Erythroblast (primary cell): ENCODE results near the gene MCRIP2.
A peak's percentile ranks its signal among the peaks of the same experiment; 100 is the strongest.

Experiments used
- DNase-seq, 2 experiments: peaks; one replicate each; lab custom pipeline; 2025; lab: John Stamatoyannopoulos, UW
- GATA1 ChIP-seq: IDR thresholded peaks from 2 replicates; pipeline ENCODE4 v1.6.1; 2011; ENCODE audit warnings: low read depth, mild to moderate bottlenecking, control low read depth, low read length, moderate library complexity
- POLR2A ChIP-seq: IDR thresholded peaks from 2 replicates; pipeline ENCODE4 v1.6.1; 2011; ENCODE audit warnings: mild to moderate bottlenecking, low read length

Gene MCRIP2

DNA sequence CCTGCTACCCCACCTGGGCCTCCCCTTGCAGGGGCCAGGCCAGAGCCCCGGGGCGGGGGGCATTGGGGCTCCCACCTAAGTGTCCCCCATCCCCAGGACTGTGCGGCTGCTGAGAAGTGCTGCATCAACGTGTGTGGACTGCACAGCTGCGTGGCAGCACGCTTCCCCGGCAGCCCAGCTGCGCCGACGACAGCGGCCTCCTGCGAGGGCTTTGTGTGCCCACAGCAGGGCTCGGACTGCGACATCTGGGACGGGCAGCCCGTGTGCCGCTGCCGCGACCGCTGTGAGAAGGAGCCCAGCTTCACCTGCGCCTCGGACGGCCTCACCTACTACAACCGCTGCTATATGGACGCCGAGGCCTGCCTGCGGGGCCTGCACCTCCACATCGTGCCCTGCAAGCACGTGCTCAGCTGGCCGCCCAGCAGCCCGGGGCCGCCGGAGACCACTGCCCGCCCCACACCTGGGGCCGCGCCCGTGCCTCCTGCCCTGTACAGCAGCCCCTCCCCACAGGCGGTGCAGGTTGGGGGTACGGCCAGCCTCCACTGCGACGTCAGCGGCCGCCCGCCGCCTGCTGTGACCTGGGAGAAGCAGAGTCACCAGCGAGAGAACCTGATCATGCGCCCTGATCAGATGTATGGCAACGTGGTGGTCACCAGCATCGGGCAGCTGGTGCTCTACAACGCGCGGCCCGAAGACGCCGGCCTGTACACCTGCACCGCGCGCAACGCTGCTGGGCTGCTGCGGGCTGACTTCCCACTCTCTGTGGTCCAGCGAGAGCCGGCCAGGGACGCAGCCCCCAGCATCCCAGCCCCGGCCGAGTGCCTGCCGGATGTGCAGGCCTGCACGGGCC, 8.9 kb upstream of the MCRIP2 start:
- DNase-seq: no peak
- TF ChIP-seq GATA1 (no peak), POLR2A (no peak)

DNA sequence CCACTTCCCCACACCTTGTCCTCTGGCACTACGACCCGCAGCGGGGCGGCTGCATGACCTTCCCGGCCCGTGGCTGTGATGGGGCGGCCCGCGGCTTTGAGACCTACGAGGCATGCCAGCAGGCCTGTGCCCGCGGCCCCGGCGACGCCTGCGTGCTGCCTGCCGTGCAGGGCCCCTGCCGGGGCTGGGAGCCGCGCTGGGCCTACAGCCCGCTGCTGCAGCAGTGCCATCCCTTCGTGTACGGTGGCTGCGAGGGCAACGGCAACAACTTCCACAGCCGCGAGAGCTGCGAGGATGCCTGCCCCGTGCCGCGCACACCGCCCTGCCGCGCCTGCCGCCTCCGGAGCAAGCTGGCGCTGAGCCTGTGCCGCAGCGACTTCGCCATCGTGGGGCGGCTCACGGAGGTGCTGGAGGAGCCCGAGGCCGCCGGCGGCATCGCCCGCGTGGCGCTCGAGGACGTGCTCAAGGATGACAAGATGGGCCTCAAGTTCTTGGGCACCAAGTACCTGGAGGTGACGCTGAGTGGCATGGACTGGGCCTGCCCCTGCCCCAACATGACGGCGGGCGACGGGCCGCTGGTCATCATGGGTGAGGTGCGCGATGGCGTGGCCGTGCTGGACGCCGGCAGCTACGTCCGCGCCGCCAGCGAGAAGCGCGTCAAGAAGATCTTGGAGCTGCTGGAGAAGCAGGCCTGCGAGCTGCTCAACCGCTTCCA, 8.1 kb upstream of the MCRIP2 start:
- TF ChIP-seq POLR2A: no peak
- no peak for DNase-seq

DNA sequence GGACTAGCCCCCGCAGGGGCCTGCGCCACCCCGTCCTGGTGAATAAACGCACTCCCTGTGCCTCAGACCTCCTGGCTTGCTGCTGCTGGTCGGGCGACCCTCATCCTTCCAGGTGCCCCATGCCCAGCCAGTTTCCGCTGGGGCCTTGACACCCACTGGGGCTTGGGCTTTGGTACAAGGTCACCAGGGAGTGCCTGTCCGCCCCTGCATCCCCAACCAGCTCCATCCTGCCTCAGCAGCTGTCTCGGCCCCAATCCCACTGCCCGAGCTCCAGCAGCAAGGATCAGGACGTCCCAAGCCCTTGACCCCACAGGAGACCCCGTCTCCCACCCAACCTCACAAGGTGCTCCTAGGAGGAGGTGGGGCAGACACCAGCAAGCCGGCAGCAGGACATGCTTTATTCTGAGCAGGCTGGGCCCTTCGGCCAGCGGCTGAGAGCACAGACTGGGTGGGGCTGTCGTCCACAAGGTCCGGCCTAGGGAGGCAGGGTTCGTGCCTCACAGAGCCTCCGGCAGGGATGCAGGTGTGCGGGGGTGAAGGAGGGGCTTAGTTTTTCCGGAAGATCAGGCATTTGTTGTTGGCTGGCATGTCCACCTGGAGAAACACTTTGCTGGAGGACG, 7.5 kb upstream of the MCRIP2 start:
- TF ChIP-seq GATA1 (no peak), POLR2A (no peak)
- DNase-seq: no peak

DNA sequence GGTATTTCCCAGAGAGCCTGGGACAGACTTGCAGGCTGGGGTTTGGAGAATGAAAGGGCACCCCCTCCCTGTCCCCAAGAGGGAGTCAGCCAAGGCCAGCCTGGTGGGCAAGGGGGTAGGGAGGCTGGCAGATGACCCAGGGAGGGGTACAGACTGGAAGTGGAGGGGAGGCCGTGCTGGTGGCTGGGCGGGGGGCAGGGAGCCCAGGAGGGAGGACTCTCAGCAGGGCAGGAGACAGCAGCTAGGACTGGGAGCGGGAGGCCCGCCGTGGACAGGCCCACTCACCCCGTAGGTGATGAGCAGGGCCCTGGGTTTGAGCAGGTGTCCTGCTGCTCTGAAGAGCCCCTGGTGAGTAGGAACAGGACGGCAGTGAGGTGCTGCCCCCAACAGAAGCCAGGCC, 6.6 kb upstream of the MCRIP2 start:
- TF ChIP-seq GATA1 (no peak), POLR2A (no peak)
- DNase-seq: no peak

DNA sequence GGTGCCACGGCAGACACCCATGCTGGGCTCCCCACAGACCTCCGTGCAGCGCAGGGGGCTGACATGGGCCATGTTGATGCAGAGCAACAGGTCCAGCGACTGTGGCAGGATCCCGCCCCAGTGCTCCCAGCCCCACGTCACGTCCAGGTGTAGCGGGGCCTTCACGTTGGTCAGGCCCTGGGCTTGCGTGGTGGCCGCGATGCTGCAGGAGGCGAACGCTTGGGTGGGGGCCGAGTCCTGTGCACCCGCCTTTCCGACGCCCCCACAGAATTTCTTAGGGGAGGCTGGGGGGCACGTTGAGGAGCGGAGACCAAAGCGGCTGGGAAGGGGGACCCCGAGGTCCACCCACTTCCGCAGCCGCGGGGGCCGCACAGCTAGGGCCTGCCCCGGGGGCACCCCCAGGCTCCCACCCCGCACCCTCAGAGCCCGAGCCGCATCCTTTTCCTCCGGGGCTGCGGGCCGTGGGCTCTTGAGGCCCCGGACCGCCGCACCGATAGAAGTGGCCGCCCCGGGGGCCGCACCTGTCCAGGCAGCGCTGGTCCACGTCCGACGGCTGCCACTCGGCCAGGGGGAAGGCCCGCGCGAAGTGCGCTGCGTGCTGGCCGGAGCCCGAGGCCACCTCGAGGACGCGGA, 5.9 kb upstream of the MCRIP2 start:
- DNase-seq: peak in 1 of 2 experiments; percentile 30
- TF ChIP-seq POLR2A (no peak), GATA1 (no peak)

DNA sequence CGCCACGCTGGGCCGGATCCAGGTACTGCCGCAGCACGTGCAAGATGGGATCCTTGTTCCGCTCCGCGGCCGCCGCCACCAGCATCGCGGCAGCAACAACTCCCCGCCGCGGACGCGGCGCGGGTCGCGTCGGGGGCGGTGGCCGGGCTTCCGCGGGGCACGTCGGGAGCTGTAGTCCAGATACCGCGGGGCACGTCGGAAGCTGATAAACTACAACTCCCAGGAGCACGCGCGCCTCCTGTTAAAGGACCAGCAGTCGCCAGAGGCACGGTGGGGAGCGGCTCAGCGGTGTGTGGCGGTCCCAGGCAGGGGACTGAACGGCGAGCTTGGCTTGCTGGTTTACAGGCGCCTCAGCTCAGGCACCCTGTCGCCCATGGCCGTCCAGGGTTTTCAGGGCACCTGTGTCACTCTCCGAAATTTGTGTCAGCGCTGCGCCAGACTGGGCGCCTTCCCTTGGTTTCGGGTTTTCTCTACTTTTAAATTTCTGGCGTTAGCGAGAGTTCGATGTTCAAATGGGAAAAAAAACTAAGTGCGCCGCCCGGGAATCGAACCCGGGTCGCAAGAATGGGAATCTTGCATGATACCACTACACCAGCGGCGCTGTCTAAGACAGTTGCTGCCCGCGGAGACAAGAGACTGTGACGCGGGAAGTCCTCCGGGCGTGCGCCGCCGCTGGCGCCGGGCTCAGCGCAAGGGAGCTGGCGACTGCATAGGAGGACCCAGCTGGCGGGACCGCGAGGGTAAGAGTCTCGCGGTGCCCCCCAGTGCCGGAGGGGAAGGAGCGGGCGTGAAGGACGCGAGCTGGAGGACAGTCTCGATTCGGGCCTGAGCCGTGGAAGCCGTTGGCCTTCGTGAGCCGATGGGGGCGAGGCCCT, 5.2 kb upstream of the MCRIP2 start, which contains the start of gene METTL26:
Gene METTL26 (minus strand): TSS at position 100 of the 875 bp plus-strand sequence. CDS start 15 bp downstream, at position 85.
- DNase-seq: peak; percentile 97
- TF ChIP-seq POLR2A (peak; percentile 58), GATA1 (no peak)

DNA sequence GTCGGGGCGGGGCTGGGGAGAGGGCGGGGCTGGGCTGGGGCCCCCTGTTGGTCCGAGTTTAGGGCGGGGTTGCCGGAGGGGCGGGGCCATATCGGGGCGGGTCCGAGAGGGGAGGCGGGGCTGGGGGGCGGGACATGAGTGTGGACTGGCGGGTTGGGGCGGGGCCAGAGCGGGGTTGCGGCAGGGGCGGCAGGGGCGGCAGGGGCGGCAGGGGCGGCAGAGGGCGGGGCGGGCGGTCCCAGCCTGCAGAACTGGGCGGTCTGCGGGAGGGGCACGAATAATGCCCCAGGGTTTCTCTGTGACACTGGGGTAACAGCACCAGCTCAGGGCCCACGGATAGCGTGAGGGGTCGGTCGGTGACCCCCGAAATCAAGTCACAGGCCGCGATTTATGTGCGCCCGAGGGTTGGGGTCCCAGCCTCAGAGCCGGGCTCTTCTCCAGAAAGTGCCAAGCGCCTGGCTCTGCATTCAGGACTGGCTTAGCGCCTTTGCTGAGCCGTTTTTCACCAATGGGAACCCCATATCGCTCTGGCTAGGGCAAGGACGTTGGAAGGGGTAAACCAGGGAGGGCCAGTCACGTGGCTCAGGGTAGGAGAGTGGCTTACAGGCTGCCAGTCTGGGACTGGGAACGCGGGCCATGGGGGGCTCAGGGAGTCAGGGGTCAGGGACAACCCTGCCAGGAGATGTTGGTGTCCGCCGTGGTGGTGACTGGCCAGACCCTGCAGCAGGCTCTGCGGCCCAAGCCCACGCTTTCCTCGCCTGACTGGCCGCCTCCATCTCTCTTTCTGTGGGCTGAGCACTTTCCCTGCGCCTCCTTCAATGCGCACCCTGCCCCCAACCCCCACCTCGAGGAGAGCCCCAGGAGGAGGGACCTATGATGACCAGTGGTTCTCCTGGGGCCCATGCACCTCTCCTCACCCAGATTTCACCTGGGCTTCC, 4.3 kb upstream of the MCRIP2 start:
- TF ChIP-seq GATA1 (no peak), POLR2A (no peak)
- peak; percentile 92 to 96 for DNase-seq

DNA sequence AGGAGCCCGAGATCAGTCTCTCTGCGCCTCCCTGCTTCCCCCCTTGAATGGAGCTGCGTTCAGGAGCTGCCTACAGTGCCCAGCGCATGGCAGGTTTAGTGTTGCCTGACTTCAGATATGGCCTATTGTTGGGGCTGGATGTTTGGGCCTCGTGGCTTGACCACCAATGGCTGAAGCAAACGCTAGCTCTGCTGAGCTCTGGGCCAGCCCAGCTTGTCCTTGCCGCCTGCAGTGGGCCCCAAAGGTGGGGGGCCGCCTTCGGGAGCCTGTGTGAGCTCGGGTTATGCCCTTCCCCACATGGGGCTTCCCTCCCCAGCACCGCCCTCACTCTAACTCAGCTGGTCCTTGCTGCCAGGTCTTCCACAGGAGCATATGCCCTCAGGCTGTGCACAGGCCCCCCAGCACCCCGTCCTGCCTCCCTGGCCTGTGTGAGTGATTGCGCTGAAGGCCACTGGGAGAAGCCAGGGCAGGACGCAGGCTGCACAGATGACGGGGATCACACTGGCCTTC, 3.5 kb upstream of the MCRIP2 start:
- TF ChIP-seq POLR2A: no peak
- TF ChIP-seq GATA1: no peak
- no peak for DNase-seq

DNA sequence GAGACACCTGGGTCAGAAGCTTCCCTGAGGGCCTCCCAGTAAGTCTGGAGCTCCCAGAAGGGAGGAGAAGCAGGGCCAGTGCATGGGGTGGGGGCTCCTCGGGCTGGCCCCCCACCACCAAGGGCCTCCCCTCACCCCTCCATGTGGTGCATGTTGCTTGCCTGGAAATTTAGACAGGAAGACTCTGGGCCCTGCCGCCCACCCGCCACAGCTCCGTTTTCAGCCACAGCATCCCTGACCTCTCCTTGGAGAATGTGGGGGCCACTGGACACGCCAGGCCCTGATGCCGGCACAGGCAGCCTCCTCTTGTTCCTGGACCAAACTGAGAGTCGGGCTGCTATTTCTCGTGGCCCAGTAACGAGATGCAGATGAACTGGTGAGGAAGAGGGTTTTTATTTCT, 2.8 kb upstream of the MCRIP2 start:
- no peak for TF ChIP-seq POLR2A
- no peak for TF ChIP-seq GATA1

DNA sequence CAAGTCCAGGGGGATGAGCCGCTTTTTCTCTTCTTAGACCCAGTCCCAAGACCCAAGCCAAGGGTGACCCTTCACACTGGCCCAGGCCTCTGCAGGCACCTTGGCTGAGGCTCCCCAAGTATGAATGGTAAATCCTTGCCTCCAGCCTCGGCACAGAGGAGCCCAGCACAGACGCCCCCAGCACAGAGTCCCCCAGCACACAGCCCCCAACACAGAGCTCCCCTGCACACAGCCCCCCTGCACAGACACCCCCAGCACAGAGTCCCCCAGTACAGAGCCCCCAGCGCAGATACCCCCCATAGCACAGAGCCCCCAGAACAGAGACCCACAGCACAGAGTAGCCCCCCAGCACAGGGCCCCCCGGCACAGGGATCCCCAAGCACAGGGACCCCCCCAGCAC, 1.0 kb upstream of the MCRIP2 start:
- DNase-seq: no peak
- TF ChIP-seq POLR2A (no peak), GATA1 (no peak)

More for the DNA sequence above, 2.8 kb upstream of the MCRIP2 start:
- no peak for DNase-seq
